Measurements from ENCODE around the gene CARMIL1.

CARMIL1 gene

GRCh38 chr6:25312034-25312620, 33.0 kb downstream of the CARMIL1 start:
- Histone ChIP-seq H3K27me3 (ENCODE audit: control insufficient read depth, insufficient read depth, low read length) (no peaks in the 10 kb centered on the region), H3K36me3 (ENCODE audit: insufficient read depth, low read length) (no peaks in the 10 kb centered on the region), H3K9ac (ENCODE audit: low read depth, low read length) (peak overlapping the region; percentile 71)

GRCh38 chr6:25312703-25313102, 33.5 kb downstream of the CARMIL1 start:
- no peaks in the 10 kb centered on the region for H3K27me3 ChIP-seq (ENCODE audit: control insufficient read depth, insufficient read depth, low read length)
- H3K9me3 ChIP-seq (replicated peaks; ENCODE audit: low read length): no peaks in the 10 kb centered on the region
- peak overlapping the region; percentile 38 for H3K4me3 ChIP-seq (ENCODE audit: low read length)
- peak overlapping the region; percentile 76 for H3K4me2 ChIP-seq (ENCODE audit: low read length)
- H3K4me1 ChIP-seq (ENCODE audit: control insufficient read depth, insufficient read depth, low read length): peaks cover 26% of the 10 kb centered on the region
- H3K9ac ChIP-seq (ENCODE audit: low read depth, low read length): peak overlapping the region; percentile 71
- H3K36me3 ChIP-seq (ENCODE audit: insufficient read depth, low read length): no peaks in the 10 kb centered on the region

More at GRCh38 chr6:25312034-25312620, 33.0 kb downstream of the CARMIL1 start:
- H3K4me3 ChIP-seq (ENCODE audit: low read length): peak overlapping the region; percentile 38
- H3K9me3 ChIP-seq (replicated peaks; ENCODE audit: low read length): no peaks in the 10 kb centered on the region
- peaks cover 26% of the 10 kb centered on the region for H3K4me1 ChIP-seq (ENCODE audit: control insufficient read depth, insufficient read depth, low read length)
- H3K4me2 ChIP-seq (ENCODE audit: low read length): peak overlapping the region; percentile 76

- Histone ChIP-seq H3K36me3 (ENCODE audit: insufficient read depth, low read length) (no peaks in the 10 kb centered on the region), H3K4me3 (ENCODE audit: low read length) (no peak overlapping the region), H3K4me2 (ENCODE audit: low read length) (no peak overlapping the region), H3K4me1 (ENCODE audit: control insufficient read depth, insufficient read depth, low read length) (peaks cover 26% of the 10 kb centered on the region), H3K9me3 (replicated peaks; ENCODE audit: low read length) (no peaks in the 10 kb centered on the region), H3K9ac (ENCODE audit: low read depth, low read length) (no peak overlapping the region), H3K27me3 (ENCODE audit: control insufficient read depth, insufficient read depth, low read length) (no peaks in the 10 kb centered on the region)
Measured at GRCh38 chr6:25314509-25315175, 35.5 kb downstream of the CARMIL1 start.

GRCh38 chr6:25315194-25316177, 36.3 kb downstream of the CARMIL1 start:
- H3K4me1 ChIP-seq (ENCODE audit: control insufficient read depth, insufficient read depth, low read length): peaks cover 26% of the 10 kb centered on the region
- H3K27me3 ChIP-seq (ENCODE audit: control insufficient read depth, insufficient read depth, low read length): no peaks in the 10 kb centered on the region
- no peaks in the 10 kb centered on the region for H3K9me3 ChIP-seq (replicated peaks; ENCODE audit: low read length)
- no peak overlapping the region for H3K4me3 ChIP-seq (ENCODE audit: low read length)
- no peaks in the 10 kb centered on the region for H3K36me3 ChIP-seq (ENCODE audit: insufficient read depth, low read length)
- no peak overlapping the region for H3K9ac ChIP-seq (ENCODE audit: low read depth, low read length)
- H3K4me2 ChIP-seq (ENCODE audit: low read length): no peak overlapping the region

- no peak overlapping the region for H3K4me3 ChIP-seq (ENCODE audit: low read length)
- no peaks in the 10 kb centered on the region for H3K27me3 ChIP-seq (ENCODE audit: control insufficient read depth, insufficient read depth, low read length)
- no peaks in the 10 kb centered on the region for H3K9me3 ChIP-seq (replicated peaks; ENCODE audit: low read length)
- no peak overlapping the region for H3K4me2 ChIP-seq (ENCODE audit: low read length)
- H3K4me1 ChIP-seq (ENCODE audit: control insufficient read depth, insufficient read depth, low read length): peaks cover 18% of the 10 kb centered on the region
- no peak overlapping the region for H3K9ac ChIP-seq (ENCODE audit: low read depth, low read length)
- no peaks in the 10 kb centered on the region for H3K36me3 ChIP-seq (ENCODE audit: insufficient read depth, low read length)
Measured at GRCh38 chr6:25316626-25317025, 37.5 kb downstream of the CARMIL1 start.

GRCh38 chr6:25318589-25318988, 39.4 kb downstream of the CARMIL1 start:
- H3K9ac ChIP-seq (ENCODE audit: low read depth, low read length): no peak overlapping the region
- no peaks in the 10 kb centered on the region for H3K27me3 ChIP-seq (ENCODE audit: control insufficient read depth, insufficient read depth, low read length)
- no peak overlapping the region for H3K4me3 ChIP-seq (ENCODE audit: low read length)
- no peaks in the 10 kb centered on the region for H3K36me3 ChIP-seq (ENCODE audit: insufficient read depth, low read length)
- H3K9me3 ChIP-seq (replicated peaks; ENCODE audit: low read length): no peaks in the 10 kb centered on the region
- H3K4me2 ChIP-seq (ENCODE audit: low read length): no peak overlapping the region
- peaks cover 2% of the 10 kb centered on the region for H3K4me1 ChIP-seq (ENCODE audit: control insufficient read depth, insufficient read depth, low read length)

- H3K36me3 ChIP-seq (ENCODE audit: insufficient read depth, low read length): no peaks in the 10 kb centered on the region
- no peak overlapping the region for H3K9ac ChIP-seq (ENCODE audit: low read depth, low read length)
- no peak overlapping the region for H3K4me2 ChIP-seq (ENCODE audit: low read length)
- H3K27me3 ChIP-seq (ENCODE audit: control insufficient read depth, insufficient read depth, low read length): no peaks in the 10 kb centered on the region
- H3K4me1 ChIP-seq (ENCODE audit: control insufficient read depth, insufficient read depth, low read length): peaks cover 3% of the 10 kb centered on the region
- H3K4me3 ChIP-seq (ENCODE audit: low read length): no peak overlapping the region
- no peaks in the 10 kb centered on the region for H3K9me3 ChIP-seq (replicated peaks; ENCODE audit: low read length)
Measured at GRCh38 chr6:25320459-25320858, 41.3 kb downstream of the CARMIL1 start.

- no peak overlapping the region for H3K4me3 ChIP-seq (ENCODE audit: low read length)
- no peaks in the 10 kb centered on the region for H3K9me3 ChIP-seq (replicated peaks; ENCODE audit: low read length)
- no peaks in the 10 kb centered on the region for H3K27me3 ChIP-seq (ENCODE audit: control insufficient read depth, insufficient read depth, low read length)
- peaks cover 3% of the 10 kb centered on the region for H3K4me1 ChIP-seq (ENCODE audit: control insufficient read depth, insufficient read depth, low read length)
- H3K9ac ChIP-seq (ENCODE audit: low read depth, low read length): no peak overlapping the region
- no peaks in the 10 kb centered on the region for H3K36me3 ChIP-seq (ENCODE audit: insufficient read depth, low read length)
- no peak overlapping the region for H3K4me2 ChIP-seq (ENCODE audit: low read length)
Measured at GRCh38 chr6:25322692-25323091, 43.5 kb downstream of the CARMIL1 start.

GRCh38 chr6:25324066-25324762, 45.0 kb downstream of the CARMIL1 start:
- Histone ChIP-seq H3K9ac (ENCODE audit: low read depth, low read length) (no peak overlapping the region), H3K4me3 (ENCODE audit: low read length) (no peak overlapping the region), H3K4me2 (ENCODE audit: low read length) (no peak overlapping the region)

GRCh38 chr6:25326126-25326525, 47.0 kb downstream of the CARMIL1 start:
- Histone ChIP-seq H3K36me3 (ENCODE audit: insufficient read depth, low read length) (no peaks in the 10 kb centered on the region), H3K9ac (ENCODE audit: low read depth, low read length) (no peak overlapping the region), H3K9me3 (replicated peaks; ENCODE audit: low read length) (no peaks in the 10 kb centered on the region), H3K4me1 (ENCODE audit: control insufficient read depth, insufficient read depth, low read length) (peaks cover 7% of the 10 kb centered on the region), H3K4me3 (ENCODE audit: low read length) (no peak overlapping the region), H3K4me2 (ENCODE audit: low read length) (no peak overlapping the region), H3K27me3 (ENCODE audit: control insufficient read depth, insufficient read depth, low read length) (no peaks in the 10 kb centered on the region)

More at GRCh38 chr6:25324066-25324762, 45.0 kb downstream of the CARMIL1 start:
- Histone ChIP-seq H3K9me3 (replicated peaks; ENCODE audit: low read length) (no peaks in the 10 kb centered on the region), H3K4me1 (ENCODE audit: control insufficient read depth, insufficient read depth, low read length) (peaks cover 3% of the 10 kb centered on the region), H3K27me3 (ENCODE audit: control insufficient read depth, insufficient read depth, low read length) (no peaks in the 10 kb centered on the region), H3K36me3 (ENCODE audit: insufficient read depth, low read length) (no peaks in the 10 kb centered on the region)

GRCh38 chr6:25326960-25327359, 47.8 kb downstream of the CARMIL1 start:
- no peak overlapping the region for H3K4me2 ChIP-seq (ENCODE audit: low read length)
- H3K9ac ChIP-seq (ENCODE audit: low read depth, low read length): no peak overlapping the region
- no peaks in the 10 kb centered on the region for H3K9me3 ChIP-seq (replicated peaks; ENCODE audit: low read length)

More at GRCh38 chr6:25326960-25327359, 47.8 kb downstream of the CARMIL1 start:
- no peak overlapping the region for H3K4me3 ChIP-seq (ENCODE audit: low read length)
- H3K36me3 ChIP-seq (ENCODE audit: insufficient read depth, low read length): no peaks in the 10 kb centered on the region
- no peaks in the 10 kb centered on the region for H3K27me3 ChIP-seq (ENCODE audit: control insufficient read depth, insufficient read depth, low read length)
- peaks cover 13% of the 10 kb centered on the region for H3K4me1 ChIP-seq (ENCODE audit: control insufficient read depth, insufficient read depth, low read length)

All from skeletal muscle satellite cell (primary cell).